ENCODE results near the gene DNAAF2.

The DNAAF2 gene, protein sequence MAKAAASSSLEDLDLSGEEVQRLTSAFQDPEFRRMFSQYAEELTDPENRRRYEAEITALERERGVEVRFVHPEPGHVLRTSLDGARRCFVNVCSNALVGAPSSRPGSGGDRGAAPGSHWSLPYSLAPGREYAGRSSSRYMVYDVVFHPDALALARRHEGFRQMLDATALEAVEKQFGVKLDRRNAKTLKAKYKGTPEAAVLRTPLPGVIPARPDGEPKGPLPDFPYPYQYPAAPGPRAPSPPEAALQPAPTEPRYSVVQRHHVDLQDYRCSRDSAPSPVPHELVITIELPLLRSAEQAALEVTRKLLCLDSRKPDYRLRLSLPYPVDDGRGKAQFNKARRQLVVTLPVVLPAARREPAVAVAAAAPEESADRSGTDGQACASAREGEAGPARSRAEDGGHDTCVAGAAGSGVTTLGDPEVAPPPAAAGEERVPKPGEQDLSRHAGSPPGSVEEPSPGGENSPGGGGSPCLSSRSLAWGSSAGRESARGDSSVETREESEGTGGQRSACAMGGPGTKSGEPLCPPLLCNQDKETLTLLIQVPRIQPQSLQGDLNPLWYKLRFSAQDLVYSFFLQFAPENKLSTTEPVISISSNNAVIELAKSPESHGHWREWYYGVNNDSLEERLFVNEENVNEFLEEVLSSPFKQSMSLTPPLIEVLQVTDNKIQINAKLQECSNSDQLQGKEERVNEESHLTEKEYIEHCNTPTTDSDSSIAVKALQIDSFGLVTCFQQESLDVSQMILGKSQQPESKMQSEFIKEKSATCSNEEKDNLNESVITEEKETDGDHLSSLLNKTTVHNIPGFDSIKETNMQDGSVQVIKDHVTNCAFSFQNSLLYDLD

DNA sequence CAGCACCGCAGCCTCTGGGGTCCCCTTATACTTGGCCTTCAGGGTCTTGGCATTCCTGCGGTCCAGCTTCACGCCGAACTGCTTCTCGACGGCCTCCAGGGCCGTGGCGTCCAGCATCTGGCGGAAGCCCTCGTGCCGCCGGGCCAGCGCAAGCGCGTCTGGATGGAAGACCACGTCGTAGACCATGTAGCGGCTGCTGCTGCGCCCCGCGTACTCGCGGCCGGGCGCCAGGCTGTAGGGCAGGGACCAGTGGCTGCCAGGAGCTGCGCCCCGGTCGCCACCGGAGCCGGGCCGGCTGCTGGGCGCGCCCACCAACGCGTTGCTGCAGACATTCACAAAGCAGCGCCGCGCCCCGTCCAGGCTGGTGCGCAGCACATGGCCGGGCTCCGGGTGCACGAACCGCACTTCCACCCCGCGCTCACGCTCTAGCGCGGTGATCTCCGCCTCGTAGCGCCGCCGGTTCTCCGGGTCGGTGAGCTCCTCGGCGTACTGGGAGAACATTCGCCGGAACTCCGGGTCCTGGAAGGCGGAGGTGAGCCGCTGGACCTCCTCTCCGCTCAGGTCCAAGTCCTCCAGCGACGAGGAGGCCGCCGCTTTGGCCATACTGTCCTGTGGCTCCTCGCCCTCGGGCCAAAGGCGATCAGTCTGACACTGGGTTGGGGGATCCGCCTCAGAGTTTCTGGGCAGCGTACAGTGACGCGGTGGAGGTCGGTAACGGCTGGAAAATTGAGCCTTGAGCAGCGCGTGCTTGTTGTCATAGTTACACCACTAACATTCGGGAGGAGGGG, at the start of gene DNAAF2:
Gene DNAAF2 (minus strand): TSS at position 698 of the 788 bp plus-strand sequence. CDS start 95 bp downstream, at position 603.
- CTCF ChIA-PET: interaction anchor here (0.7 to 6.6 kb wide), 33 partner anchors 8 to 1150 kb away, joined by 3 to 76 read pairs (median 5); partner anchors contain the start of genes KLHDC2, LRR1, MGAT2 and NEMF

GRCh38 chr14:49679271-49679670, 44.2 kb upstream of the DNAAF2 start:
- ChIA-PET CTCF (interaction anchor here (1.2 kb wide), 1 partner anchor 9 kb away, joined by 5 read pairs; the partner anchor contains the start of gene POLE2), POLR2A (no interaction called here)
- TF ChIP-seq, protein P1, sequence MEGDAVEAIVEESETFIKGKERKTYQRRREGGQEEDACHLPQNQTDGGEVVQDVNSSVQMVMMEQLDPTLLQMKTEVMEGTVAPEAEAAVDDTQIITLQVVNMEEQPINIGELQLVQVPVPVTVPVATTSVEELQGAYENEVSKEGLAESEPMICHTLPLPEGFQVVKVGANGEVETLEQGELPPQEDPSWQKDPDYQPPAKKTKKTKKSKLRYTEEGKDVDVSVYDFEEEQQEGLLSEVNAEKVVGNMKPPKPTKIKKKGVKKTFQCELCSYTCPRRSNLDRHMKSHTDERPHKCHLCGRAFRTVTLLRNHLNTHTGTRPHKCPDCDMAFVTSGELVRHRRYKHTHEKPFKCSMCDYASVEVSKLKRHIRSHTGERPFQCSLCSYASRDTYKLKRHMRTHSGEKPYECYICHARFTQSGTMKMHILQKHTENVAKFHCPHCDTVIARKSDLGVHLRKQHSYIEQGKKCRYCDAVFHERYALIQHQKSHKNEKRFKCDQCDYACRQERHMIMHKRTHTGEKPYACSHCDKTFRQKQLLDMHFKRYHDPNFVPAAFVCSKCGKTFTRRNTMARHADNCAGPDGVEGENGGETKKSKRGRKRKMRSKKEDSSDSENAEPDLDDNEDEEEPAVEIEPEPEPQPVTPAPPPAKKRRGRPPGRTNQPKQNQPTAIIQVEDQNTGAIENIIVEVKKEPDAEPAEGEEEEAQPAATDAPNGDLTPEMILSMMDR (IDR thresholded peaks at IDR 0.05; ENCODE audit: control extremely low read depth, extremely low read depth, low read depth, missing control alignments): no peak
- no peak for DNase-seq (ENCODE audit: extremely low spot score)

More for the DNA sequence above, at the start of gene DNAAF2:
- POLR2A ChIA-PET: interaction anchor here (1.0 to 2.2 kb wide), 5 partner anchors 11 to 132 kb away, joined by 4 to 16 read pairs (median 5); partner anchors contain the start of genes KLHDC2, MGAT2, RPL36AL and RPS29
- TF ChIP-seq, protein P1 (IDR thresholded peaks at IDR 0.05; ENCODE audit: control extremely low read depth, extremely low read depth, low read depth, missing control alignments): no peak
- peak; percentile 53 for DNase-seq (ENCODE audit: extremely low spot score)

DNA sequence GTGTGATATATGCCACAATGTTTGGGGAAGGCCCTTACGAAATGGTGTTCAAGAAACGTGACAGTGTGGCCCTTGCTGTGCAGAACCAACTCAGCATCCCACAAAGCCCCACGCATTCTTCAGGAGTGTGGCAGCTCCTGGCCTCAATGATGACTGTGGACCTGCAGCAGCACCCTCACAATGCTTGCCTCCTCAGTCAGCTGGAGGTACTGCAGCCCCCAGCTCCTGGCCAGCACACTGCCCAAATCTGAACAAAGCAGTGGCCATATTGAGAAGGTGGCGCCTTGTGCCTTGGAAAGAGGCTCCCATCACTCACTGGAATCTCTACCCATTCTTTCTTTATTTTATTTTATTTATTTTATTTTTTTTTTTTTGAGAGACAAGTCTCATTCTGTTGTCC, 42.6 kb upstream of the DNAAF2 start:
- POLR2A ChIA-PET: no interaction called here
- TF ChIP-seq, protein P1 (IDR thresholded peaks at IDR 0.05; ENCODE audit: control extremely low read depth, extremely low read depth, low read depth, missing control alignments): no peak

GRCh38 chr14:49673586-49673985, 38.5 kb upstream of the DNAAF2 start:
- TF ChIP-seq, protein P1 (IDR thresholded peaks at IDR 0.05; ENCODE audit: control extremely low read depth, extremely low read depth, low read depth, missing control alignments): no peak
- DNase-seq (ENCODE audit: extremely low spot score): no peak
- ChIA-PET CTCF (interaction anchor here (1.5 kb wide), 1 partner anchor 10 kb away, joined by 3 read pairs; no protein-coding TSS in a partner anchor), POLR2A (no interaction called here)

More for the DNA sequence above, 42.6 kb upstream of the DNAAF2 start:
- CTCF ChIA-PET: interaction anchor here (0.6 to 1.1 kb wide), 2 partner anchors 10 to 13 kb away, joined by 4 read pairs; partner anchors contain the start of gene POLE2
- DNase-seq (ENCODE audit: extremely low spot score): no peak

- CTCF ChIA-PET: interaction anchor here (1.6 kb wide), 1 partner anchor 12 kb away, joined by 3 read pairs; no protein-coding TSS in a partner anchor
- no peak for DNase-seq (ENCODE audit: extremely low spot score)
- POLR2A ChIA-PET: no interaction called here
- TF ChIP-seq, protein P1 (IDR thresholded peaks at IDR 0.05; ENCODE audit: control extremely low read depth, extremely low read depth, low read depth, missing control alignments): no peak
Observed at GRCh38 chr14:49670475-49670874, 35.4 kb upstream of the DNAAF2 start.

Measured in GM10248 (cell line).